Common myeloid progenitor, CD34-positive (primary cell): ENCODE measurements around the gene OGG1.

Experiments
- CTCF ChIA-PET: fragments of 350-600 bp; sonication (Branson Sonifier 250); formaldehyde crosslinking; loops from one replicate; lab custom pipeline; 2021; ENCODE audit warnings: antibody characterized with exemption; lab: Charles Lee
- POLR2A ChIA-PET: fragments of 350-600 bp; sonication (Branson Sonifier 250); formaldehyde crosslinking; loops from one replicate; lab custom pipeline; 2021; ENCODE audit warnings: antibody characterized with exemption; lab: Charles Lee
- DNase-seq, 3 donors: peaks; one replicate each; pipeline versions ENCODE4 v3.0.0 to v3.0.0-alpha.2; 2013
- H3K27ac ChIP-seq, 2 experiments: 1 replicate in 1 of 2; 2 replicates in 1 of 2; pipeline ENCODE4 v1.7.0; 2013; ENCODE audit warnings: inconsistent platforms in 2 of 2, low read length in 2 of 2, mild to moderate bottlenecking in 2 of 2, low read depth in 1 of 2, moderate library complexity in 1 of 2; ENCODE audit not compliant: severe bottlenecking in 2 of 2, insufficient read depth in 1 of 2, poor library complexity in 1 of 2
- H3K27me3 ChIP-seq, 5 experiments: replicated peaks in 2 of 5; 1 replicate in 3 of 5; 2 replicates in 2 of 5; pipeline versions ENCODE4 v1.6.1 to v1.7.0; 2013; ENCODE audit warnings: low read length in 4 of 5, mild to moderate bottlenecking in 2 of 5, moderate library complexity in 2 of 5, inconsistent platforms in 1 of 5; ENCODE audit not compliant: insufficient read depth in 5 of 5, control insufficient read depth in 4 of 5
- H3K36me3 ChIP-seq, 4 experiments: 1 replicate in 2 of 4; 2 replicates in 2 of 4; pipeline versions ENCODE4 v1.6.1 to v1.7.0; 2013; ENCODE audit warnings: low read length in 3 of 4, control low read depth in 1 of 4, mild to moderate bottlenecking in 1 of 4; ENCODE audit not compliant: control insufficient read depth in 4 of 4, insufficient read depth in 4 of 4
- H3K4me1 ChIP-seq, 4 experiments: 1 replicate in 3 of 4; 2 replicates in 1 of 4; pipeline versions ENCODE4 v1.6.1 to v1.7.1; 2013; ENCODE audit warnings: low read length in 3 of 4, mild to moderate bottlenecking in 3 of 4, control low read depth in 1 of 4, inconsistent platforms in 1 of 4, moderate library complexity in 1 of 4; ENCODE audit not compliant: control insufficient read depth in 4 of 4, insufficient read depth in 4 of 4; ENCODE audit errors: control extremely low read depth in 1 of 4
- H3K4me3 ChIP-seq, 7 experiments: 1 replicate in 4 of 7; 2 replicates in 3 of 7; pipeline versions ENCODE4 v1.5.1 to v1.7.0; 2013; ENCODE audit warnings: mild to moderate bottlenecking in 7 of 7, low read length in 6 of 7, moderate library complexity in 6 of 7, inconsistent platforms in 2 of 7, low read depth in 2 of 7, control low read depth in 1 of 7; ENCODE audit not compliant: insufficient read depth in 4 of 7, control insufficient read depth in 1 of 7; ENCODE audit errors: extremely low read depth in 1 of 7
- H3K9me3 ChIP-seq, 5 experiments: 1 replicate in 4 of 5; 2 replicates in 1 of 5; pipeline versions ENCODE4 v1.6.1 to v1.7.1; 2013; ENCODE audit warnings: low read length in 4 of 5, mild to moderate bottlenecking in 2 of 5, inconsistent platforms in 1 of 5, low read depth in 1 of 5, moderate library complexity in 1 of 5; ENCODE audit not compliant: control insufficient read depth in 4 of 5, insufficient read depth in 2 of 5; ENCODE audit errors: control extremely low read depth in 1 of 5
- WGBS: methylation state at CpG from one replicate; pipeline ENCODE4 v1.1.5; 2013; ENCODE audit not compliant: insufficient coverage; 5-methylcytosine and 5-hydroxymethylcytosine counted together

Gene OGG1

DNA sequence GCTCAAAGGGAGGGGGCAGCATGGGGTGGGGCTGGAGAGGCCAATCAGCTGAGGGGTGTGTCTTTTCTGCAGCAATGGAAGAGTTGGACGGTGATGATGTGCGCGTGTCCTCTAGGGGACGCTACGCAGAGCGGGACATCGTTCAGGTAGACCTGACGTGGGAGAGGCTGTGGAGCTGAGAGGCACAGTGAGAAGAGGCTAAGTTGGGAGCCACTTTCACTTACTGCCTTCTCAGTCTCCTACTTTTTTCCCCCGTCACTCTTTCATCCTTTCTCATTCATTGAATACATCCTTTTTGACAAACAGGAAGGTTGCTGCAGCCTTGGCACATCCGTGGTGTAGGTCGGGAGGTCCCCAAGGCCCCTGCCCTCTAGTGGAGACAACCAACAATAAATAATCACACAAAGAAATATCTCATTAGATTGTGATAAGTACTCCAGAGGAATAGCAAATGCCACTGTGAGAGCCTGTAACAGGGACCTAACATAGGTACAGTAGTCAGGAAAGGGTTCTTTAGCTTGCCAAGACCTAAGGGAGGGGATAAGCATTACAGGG, 22.6 kb upstream of the OGG1 start:
- H3K27ac ChIP-seq, result no peak overlapping the region
- peak overlapping the region in 1 of 7 experiments; percentile 48 for H3K4me3 ChIP-seq
- peaks cover 3 to 24% (median 17%) of the 10 kb centered on the region in 4 experiments for H3K4me1 ChIP-seq
- POLR2A ChIA-PET, result interaction anchor here (1.4 kb wide), 1 partner anchor 11 kb away, joined by 3 read pairs; no protein-coding TSS in a partner anchor
- CTCF ChIA-PET, result interaction anchor here (0.7 to 8.5 kb wide), 16 partner anchors 9 to 220 kb away, joined by 3 to 107 read pairs (median 5); no protein-coding TSS in a partner anchor
- H3K9me3 ChIP-seq, result no peaks in the 10 kb centered on the region
- WGBS, result 26% methylated on average over 9 of the region's 11 CpGs
- H3K36me3 ChIP-seq, result no peaks in the 10 kb centered on the region
- DNase-seq, result peak; percentile 74 to 83 (median 82)
- no peaks in the 10 kb centered on the region for H3K27me3 ChIP-seq

DNA sequence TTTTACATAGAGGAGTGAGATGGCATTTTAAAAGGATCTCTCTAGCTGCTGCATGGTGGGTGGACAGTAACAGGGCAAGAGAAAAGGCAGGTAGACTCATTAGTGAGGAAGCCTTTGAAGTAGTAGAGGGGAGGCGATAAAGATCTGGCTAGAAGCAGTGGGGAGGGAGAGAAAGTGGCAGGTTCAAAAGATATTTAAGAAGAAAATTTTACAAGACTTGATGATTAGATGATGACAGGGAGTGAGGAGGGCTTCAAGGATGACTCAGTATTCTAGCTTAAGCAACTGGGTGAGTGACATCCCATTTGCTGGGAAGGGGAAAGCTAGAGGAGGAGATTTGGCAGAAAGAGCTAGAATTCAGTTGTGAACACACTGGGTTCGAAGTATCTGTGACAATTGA, 22.0 kb upstream of the OGG1 start:
- POLR2A ChIA-PET, result interaction anchor here (1.4 kb wide), 1 partner anchor 12 kb away, joined by 3 read pairs; no protein-coding TSS in a partner anchor
- Histone ChIP-seq H3K27me3 (no peaks in the 10 kb centered on the region), H3K9me3 (no peaks in the 10 kb centered on the region), H3K27ac (no peak overlapping the region), H3K4me3 (no peak overlapping the region), H3K36me3 (no peaks in the 10 kb centered on the region), H3K4me1 (peaks cover 3 to 28% (median 22%) of the 10 kb centered on the region in 4 experiments)
- WGBS, result 100% methylated on average over 2 of the region's 2 CpGs
- CTCF ChIA-PET, result interaction anchor here (0.8 to 8.5 kb wide), 15 partner anchors 9 to 219 kb away, joined by 3 to 107 read pairs (median 6); no protein-coding TSS in a partner anchor
- DNase-seq, result no peak

GRCh38 chr3:9729419-9729818, 20.3 kb upstream of the OGG1 start:
- POLR2A ChIA-PET, result no interaction called here
- WGBS, result 100% methylated on average over 10 of the region's 10 CpGs
- H3K27me3 ChIP-seq, result no peaks in the 10 kb centered on the region
- H3K4me1 ChIP-seq, result peaks cover 6 to 45% (median 38%) of the 10 kb centered on the region in 4 experiments
- peaks cover 0 to 14% (median 4%) of the 10 kb centered on the region in 4 experiments for H3K36me3 ChIP-seq
- no peak for DNase-seq
- H3K9me3 ChIP-seq, result no peaks in the 10 kb centered on the region
- CTCF ChIA-PET, result interaction anchor here (1.2 to 8.5 kb wide), 3 partner anchors 11 to 40 kb away, joined by 3 to 107 read pairs (median 4); no protein-coding TSS in a partner anchor
- H3K27ac ChIP-seq, result no peak overlapping the region
- H3K4me3 ChIP-seq, result no peak overlapping the region

GRCh38 chr3:9730657-9731205, 19.0 kb upstream of the OGG1 start:
- DNase-seq, result peak; percentile 82 to 95 (median 93)
- ChIA-PET POLR2A (interaction anchor here (1.2 to 3.6 kb wide), 4 partner anchors 14 to 62 kb away, joined by 5 to 16 read pairs (median 7); partner anchors contain the start of genes ARPC4, OGG1 and TADA3), CTCF (interaction anchor here (1.3 to 8.5 kb wide), 4 partner anchors 12 to 62 kb away, joined by 3 to 107 read pairs (median 36); partner anchors contain the start of genes ARPC4, OGG1 and TADA3)
- peak overlapping the region; percentile 46 to 97 (median 81) for H3K4me3 ChIP-seq
- no peaks in the 10 kb centered on the region for H3K27me3 ChIP-seq
- no peaks in the 10 kb centered on the region for H3K9me3 ChIP-seq
- 0% methylated on average over 12 of the region's 17 CpGs for WGBS
- H3K36me3 ChIP-seq, result peaks cover 0 to 25% (median 11%) of the 10 kb centered on the region in 4 experiments
- H3K4me1 ChIP-seq, result peaks cover 6 to 57% (median 42%) of the 10 kb centered on the region in 4 experiments
- H3K27ac ChIP-seq, result peak overlapping the region in 1 of 2 experiments; percentile 100

GRCh38 chr3:9731206-9732079, 18.3 kb upstream of the OGG1 start, which contains the start of gene BRPF1:
Gene BRPF1, plus strand, starts transcription at chr3:9731735. Its CDS starts 2,406 bp downstream, at chr3:9734141.
- Histone ChIP-seq H3K27me3 (no peaks in the 10 kb centered on the region), H3K27ac (peak within 1 kb of the TSS; percentile 99 to 100), H3K36me3 (peaks cover 0 to 30% (median 14%) of the 10 kb centered on the region in 4 experiments), H3K4me1 (peaks cover 6 to 57% (median 42%) of the 10 kb centered on the region in 4 experiments), H3K4me3 (peak within 1 kb of the TSS; percentile 76 to 97 (median 88)), H3K9me3 (no peaks in the 10 kb centered on the region)
- under 1% methylated on average over 67 of the region's 88 CpGs for WGBS
- ChIA-PET CTCF (interaction anchor here (1.3 to 8.5 kb wide), 6 partner anchors 13 to 77 kb away, joined by 3 to 107 read pairs (median 5); partner anchors contain the start of genes ARPC4, OGG1 and TADA3), POLR2A (interaction anchor here (0.7 to 3.6 kb wide), 5 partner anchors 14 to 61 kb away, joined by 3 to 16 read pairs (median 7); partner anchors contain the start of genes ARPC4, OGG1 and TADA3)
- peak; percentile 99 to 100 (median 100) for DNase-seq

- peak; percentile 75 to 91 (median 89) for DNase-seq
- 0% methylated on average over 35 of the region's 41 CpGs for WGBS
- H3K4me1 ChIP-seq, result peaks cover 6 to 52% (median 37%) of the 10 kb centered on the region in 4 experiments
- peak overlapping the region; percentile 99 to 100 for H3K27ac ChIP-seq
- peaks cover 4 to 37% (median 19%) of the 10 kb centered on the region in 4 experiments for H3K36me3 ChIP-seq
- ChIA-PET CTCF (interaction anchor here (0.9 to 8.5 kb wide), 9 partner anchors 13 to 107 kb away, joined by 3 to 107 read pairs (median 4); partner anchors contain the start of gene OGG1), POLR2A (interaction anchor here (0.7 to 3.6 kb wide), 3 partner anchors 18 to 60 kb away, joined by 3 to 16 read pairs (median 7); partner anchors contain the start of genes ARPC4, OGG1 and TADA3)
- H3K4me3 ChIP-seq, result peak overlapping the region; percentile 76 to 97 (median 86)
- no peaks in the 10 kb centered on the region for H3K27me3 ChIP-seq
- H3K9me3 ChIP-seq, result no peaks in the 10 kb centered on the region
Observed at GRCh38 chr3:9732080-9732739, 17.5 kb upstream of the OGG1 start.
